Neural cell (in vitro differentiated cells): ENCODE measurements around the gene CEMIP2. TPM values are rescaled to one million over a fixed set of nuclear protein-coding genes. Genes with fewer than 3 reads are reported as not detected.

Experiments used
- H2AFZ ChIP-seq: fragments of 200-600, 300-800 bp; sonication (generic), shearing (Covaris generic); 2 replicates; pipeline ENCODE4 v1.6.0; 2014; ENCODE audit warnings: low read depth, mild to moderate bottlenecking, antibody characterized with exemption, low read length, moderate library complexity
- H3F3A ChIP-seq: fragments of 200-600 bp; shearing (Covaris generic); 2 replicates; pipeline ENCODE4 v1.6.1; 2016; ENCODE audit warnings: mild to moderate bottlenecking, moderate library complexity, mixed read lengths, antibody characterized with exemption, low read length; ENCODE audit not compliant: insufficient read depth, poor library complexity, severe bottlenecking
- H3K27ac ChIP-seq: fragments of 200-600, 300-800 bp; sonication (generic), shearing (Covaris generic); 2 replicates; pipeline ENCODE4 v1.5.1; 2014; ENCODE audit warnings: mild to moderate bottlenecking, low read length, moderate library complexity
- H3K27me3 ChIP-seq: fragments of 300-800, 200-600 bp; sonication (generic), shearing (Covaris generic); 2 replicates; pipeline ENCODE4 v1.6.0; 2014; ENCODE audit warnings: mild to moderate bottlenecking, low read depth, low read length, moderate library complexity; ENCODE audit not compliant: insufficient read depth
- H3K36me3 ChIP-seq: fragments of 300-800, 200-600 bp; sonication (generic), shearing (Covaris generic); 2 replicates; pipeline ENCODE4 v1.5.1; 2014; ENCODE audit warnings: mild to moderate bottlenecking, antibody characterized with exemption, low read length, moderate library complexity; ENCODE audit not compliant: insufficient read depth
- H3K4me2 ChIP-seq: fragments of 300-800, 200-600 bp; sonication (generic), shearing (Covaris generic); 2 replicates; pipeline ENCODE4 v1.6.0; 2014; ENCODE audit warnings: mild to moderate bottlenecking, low read length
- H3K4me3 ChIP-seq: fragments of 300-800, 200-600 bp; sonication (generic), shearing (Covaris generic); 2 replicates; pipeline ENCODE4 v1.5.1; 2014; ENCODE audit warnings: mild to moderate bottlenecking, low read length, moderate library complexity
- H3K79me2 ChIP-seq: fragments of 200-600 bp; shearing (Covaris generic); replicated peaks from 2 replicates; pipeline ENCODE4 v1.6.0; 2014; ENCODE audit warnings: mild to moderate bottlenecking, low read length, moderate library complexity; ENCODE audit not compliant: insufficient read depth
- H3K9ac ChIP-seq: fragments of 300-800, 200-600 bp; sonication (generic), shearing (Covaris generic); 2 replicates; pipeline ENCODE4 v1.6.1; 2016; ENCODE audit warnings: mild to moderate bottlenecking, low read length, mixed read lengths
- H3K9me2 ChIP-seq: fragments of 200-600 bp; shearing (Covaris generic); 2 replicates; pipeline ENCODE4 v1.6.1; 2016; ENCODE audit warnings: mild to moderate bottlenecking, low read length, mixed read lengths; ENCODE audit not compliant: insufficient read depth
- H3K9me3 ChIP-seq: fragments of 200-600, 300-800 bp; sonication (generic), shearing (Covaris generic); 2 replicates; pipeline ENCODE4 v1.6.1; 2016; ENCODE audit warnings: mild to moderate bottlenecking, mixed run types, low read length, moderate library complexity, mixed read lengths
- H4K20me1 ChIP-seq: fragments of 200-600 bp; shearing (Covaris generic); 2 replicates; pipeline ENCODE4 v1.6.1; 2016; ENCODE audit warnings: mild to moderate bottlenecking, mixed run types; ENCODE audit not compliant: insufficient read depth
- EP300 ChIP-seq: fragments of 450-650 bp; conservative IDR thresholded peaks from 2 replicates; pipeline ENCODE4 v1.6.1; 2014; ENCODE audit warnings: antibody characterized with exemption, mild to moderate bottlenecking, moderate library complexity; ENCODE audit not compliant: poor library complexity, severe bottlenecking
- EZH2 ChIP-seq: fragments of 200-600, 300-800 bp; shearing (Covaris generic), sonication (generic); IDR thresholded peaks from 2 replicates; pipeline ENCODE4 v1.6.1; 2014; ENCODE audit warnings: antibody characterized with exemption, low read length, borderline replicate concordance, mild to moderate bottlenecking; ENCODE audit not compliant: insufficient read depth, poor library complexity, severe bottlenecking
- MXI1 ChIP-seq: fragments of 450-650 bp; conservative IDR thresholded peaks from 2 replicates; pipeline ENCODE4 v1.6.1; 2014; ENCODE audit warnings: antibody characterized with exemption, mild to moderate bottlenecking; ENCODE audit not compliant: poor library complexity, severe bottlenecking
- POLR2AphosphoS5 ChIP-seq: IDR thresholded peaks from 2 replicates; pipeline ENCODE4 v1.6.1; 2012
- RAD21 ChIP-seq: fragments of 450-650 bp; conservative IDR thresholded peaks from 2 replicates; pipeline ENCODE4 v1.6.1; 2014; ENCODE audit warnings: antibody characterized with exemption, mild to moderate bottlenecking, moderate library complexity
- REST ChIP-seq: IDR thresholded peaks from 2 replicates; pipeline ENCODE4 v1.6.1; 2012; ENCODE audit warnings: borderline replicate concordance
- SMC3 ChIP-seq: fragments of 450-650 bp; conservative IDR thresholded peaks from 2 replicates; pipeline ENCODE4 v1.6.1; 2014; ENCODE audit warnings: antibody characterized with exemption, mild to moderate bottlenecking, moderate library complexity; ENCODE audit not compliant: poor library complexity
- TAF1 ChIP-seq: IDR thresholded peaks from 2 replicates; pipeline ENCODE4 v1.6.1; 2012; ENCODE audit warnings: low read depth
- polyA plus RNA-seq: library from polyadenylated mRNA; depleted of rRNA; stranded (reverse); fragments of >200 nt; gene quantifications from 2 replicates; pipeline ENCODE4 v1.2.3, GENCODE V29; 2014
- TF ChIP-seq, protein P1 (sequence below): fragments of 450-650 bp; IDR thresholded peaks from 2 replicates; pipeline ENCODE4 v1.5.1; 2014; ENCODE audit warnings: antibody characterized with exemption, mild to moderate bottlenecking, moderate library complexity; ENCODE audit not compliant: poor library complexity, severe bottlenecking

Gene CEMIP2
- polyA plus RNA-seq, 1 donor from 2014 or later = 11.3 TPM

GRCh38 chr9:71694332-71694731, 74.0 kb downstream of the CEMIP2 start:
- no peak overlapping the region for H3K4me2 ChIP-seq
- no peaks in the 10 kb centered on the region for H3K36me3 ChIP-seq
- H3K9ac ChIP-seq = no peak overlapping the region
- no peaks in the 10 kb centered on the region for H3K9me2 ChIP-seq
- no peak overlapping the region for H3K27ac ChIP-seq
- H3K27me3 ChIP-seq = no peaks in the 10 kb centered on the region
- H3K9me3 ChIP-seq = no peaks in the 10 kb centered on the region
- no peaks in the 10 kb centered on the region for H4K20me1 ChIP-seq
- H3F3A ChIP-seq = no peaks in the 10 kb centered on the region
- TF ChIP-seq TAF1 (no peak), SMC3 (no peak), EP300 (no peak), MXI1 (no peak), POLR2AphosphoS5 (no peak), REST (no peak), RAD21 (no peak)
- TF ChIP-seq, protein P1, sequence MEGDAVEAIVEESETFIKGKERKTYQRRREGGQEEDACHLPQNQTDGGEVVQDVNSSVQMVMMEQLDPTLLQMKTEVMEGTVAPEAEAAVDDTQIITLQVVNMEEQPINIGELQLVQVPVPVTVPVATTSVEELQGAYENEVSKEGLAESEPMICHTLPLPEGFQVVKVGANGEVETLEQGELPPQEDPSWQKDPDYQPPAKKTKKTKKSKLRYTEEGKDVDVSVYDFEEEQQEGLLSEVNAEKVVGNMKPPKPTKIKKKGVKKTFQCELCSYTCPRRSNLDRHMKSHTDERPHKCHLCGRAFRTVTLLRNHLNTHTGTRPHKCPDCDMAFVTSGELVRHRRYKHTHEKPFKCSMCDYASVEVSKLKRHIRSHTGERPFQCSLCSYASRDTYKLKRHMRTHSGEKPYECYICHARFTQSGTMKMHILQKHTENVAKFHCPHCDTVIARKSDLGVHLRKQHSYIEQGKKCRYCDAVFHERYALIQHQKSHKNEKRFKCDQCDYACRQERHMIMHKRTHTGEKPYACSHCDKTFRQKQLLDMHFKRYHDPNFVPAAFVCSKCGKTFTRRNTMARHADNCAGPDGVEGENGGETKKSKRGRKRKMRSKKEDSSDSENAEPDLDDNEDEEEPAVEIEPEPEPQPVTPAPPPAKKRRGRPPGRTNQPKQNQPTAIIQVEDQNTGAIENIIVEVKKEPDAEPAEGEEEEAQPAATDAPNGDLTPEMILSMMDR = no peak
- no peak overlapping the region for H3K4me3 ChIP-seq
- H2AFZ ChIP-seq = no peak overlapping the region
- H3K79me2 ChIP-seq = no peaks in the 10 kb centered on the region

DNA sequence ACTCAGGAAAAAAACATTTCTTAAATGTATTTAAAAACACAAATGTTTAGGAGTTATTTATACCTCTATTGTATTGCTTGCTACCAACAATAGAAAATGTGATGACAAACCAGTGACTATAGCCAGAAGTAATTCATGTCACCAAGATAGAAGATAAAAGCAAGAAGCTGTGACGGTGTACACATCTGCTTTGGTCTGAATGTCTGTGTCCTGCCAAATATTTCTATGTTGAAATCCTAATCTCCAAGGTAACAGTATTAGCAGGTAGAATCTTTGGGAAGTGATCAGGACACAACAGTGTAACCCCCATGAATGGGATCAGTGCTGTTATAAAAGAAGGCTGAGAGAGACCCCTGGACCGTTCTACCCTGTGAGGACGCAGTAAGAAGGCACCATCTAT, 74.7 kb downstream of the CEMIP2 start:
- no peak overlapping the region for H3K4me2 ChIP-seq
- H2AFZ ChIP-seq = no peak overlapping the region
- H3K36me3 ChIP-seq = no peaks in the 10 kb centered on the region
- no peak overlapping the region for H3K9ac ChIP-seq
- no peaks in the 10 kb centered on the region for H3K79me2 ChIP-seq
- TF ChIP-seq, protein P1 = no peak
- TF ChIP-seq EZH2 = no peak
- TF ChIP-seq RAD21 = no peak
- no peak for TF ChIP-seq SMC3
- no peak for TF ChIP-seq MXI1
- no peak for TF ChIP-seq TAF1
- no peak for TF ChIP-seq EP300
- TF ChIP-seq POLR2AphosphoS5 = no peak
- TF ChIP-seq REST = no peak
- H3K4me3 ChIP-seq = no peak overlapping the region
- no peaks in the 10 kb centered on the region for H3F3A ChIP-seq
- H3K27me3 ChIP-seq = no peaks in the 10 kb centered on the region
- no peak overlapping the region for H3K27ac ChIP-seq
- no peaks in the 10 kb centered on the region for H4K20me1 ChIP-seq
- H3K9me3 ChIP-seq = no peaks in the 10 kb centered on the region
- H3K9me2 ChIP-seq = no peaks in the 10 kb centered on the region
